Measurements from ENCODE around the gene OPRM1. TPM values are rescaled to one million over a fixed set of nuclear protein-coding genes. Genes with fewer than 3 reads are reported as not detected.

Gene OPRM1
- total and polyA plus RNA-seq, 2 of the 8 experiments (the other 6 are each of a cell fraction or from before 2014, with no cell fraction given) = not detected

GRCh38 chr6:154139892-154140291 is 100.9 kb downstream of the OPRM1 start:
- Histone ChIP-seq H3K9ac (replicated peaks in 1 of 4; ENCODE audit: extremely low read depth in 1 of 4, low read depth in 3 of 4, low read length in 3 of 4) (no peak overlapping the region), H4K5ac (ENCODE audit: insufficient read length, low read depth, low read length) (no peak overlapping the region), H2BK20ac (ENCODE audit: low read length) (no peak overlapping the region), H3K27ac (ENCODE audit: low read depth, low read length) (no peak overlapping the region), H2BK5ac (ENCODE audit: low read depth, low read length) (no peak overlapping the region), H3K79me2 (ENCODE audit: control insufficient read depth in 1 of 2, insufficient read depth in 2 of 2, low read length in 2 of 2) (no peaks in the 10 kb centered on the region), H3K56ac (replicated peaks; ENCODE audit: insufficient read length, low read depth, low read length) (no peak overlapping the region), H2BK120ac (replicated peaks; ENCODE audit: low read depth, low read length) (no peak overlapping the region), H2BK15ac (ENCODE audit: low read length) (no peak overlapping the region), H3K27me3 (replicated peaks in 1 of 4; ENCODE audit: control insufficient read depth in 3 of 4, extremely low read depth in 1 of 4, insufficient read depth in 3 of 4, low read length in 3 of 4) (no peaks in the 10 kb centered on the region), H3K4me2 (ENCODE audit: insufficient read depth in 1 of 2, low read depth in 2 of 2, low read length in 2 of 2) (no peak overlapping the region), H4K91ac (replicated peaks; ENCODE audit: insufficient read length, low read length) (no peak overlapping the region), H3K9me3 (ENCODE audit: insufficient read depth in 2 of 2, low read depth in 1 of 2, low read length in 1 of 2) (no peaks in the 10 kb centered on the region), H3K4me1 (replicated peaks in 1 of 4; ENCODE audit: control insufficient read depth in 3 of 4, insufficient read depth in 4 of 4, low read length in 3 of 4) (peaks cover 0 to 4% (median 0%) of the 10 kb centered on the region in 4 experiments; a peak in 1 of 7 replicates), H3K23ac (ENCODE audit: insufficient read length) (no peak overlapping the region), H3K14ac (ENCODE audit: insufficient read length) (no peak overlapping the region), H3K18ac (ENCODE audit: extremely low read depth, low read length) (no peak overlapping the region), H3K4ac (replicated peaks; ENCODE audit: insufficient read length, low read depth, low read length) (no peak overlapping the region), H3K4me3 (ENCODE audit: extremely low read depth in 1 of 4, insufficient read depth in 2 of 4, low read depth in 3 of 4, low read length in 4 of 4) (no peak overlapping the region), H2BK12ac (ENCODE audit: low read depth, low read length) (no peak overlapping the region), H3K79me1 (ENCODE audit: low read depth, low read length) (no peaks in the 10 kb centered on the region), H4K8ac (ENCODE audit: extremely low read depth, insufficient read depth, low read length) (no peak overlapping the region), H4K20me1 (replicated peaks in 1 of 2; ENCODE audit: control insufficient read depth in 1 of 2, insufficient read depth in 2 of 2, low read length in 2 of 2) (no peaks in the 10 kb centered on the region), H3K36me3 (ENCODE audit: control insufficient read depth in 2 of 4, insufficient read depth in 4 of 4, low read length in 3 of 4) (no peaks in the 10 kb centered on the region), H2AFZ (ENCODE audit: low read length) (peak overlapping the region; percentile 23; the same call in 1 of the 2 replicates), H2AK5ac (ENCODE audit: low read depth, low read length) (no peak overlapping the region), H3K23me2 (ENCODE audit: low read depth, low read length) (no peaks in the 10 kb centered on the region)
- POLR2A ChIA-PET (ENCODE audit: partially characterized antibody) = interaction anchor here (2.0 kb wide), 1 partner anchor 11 kb away, joined by 4 read pairs; no protein-coding TSS in a partner anchor
- WGBS, 2 experiments (ENCODE audit: extremely low coverage in 1 of 2, insufficient coverage in 1 of 2, insufficient read length in 1 of 2, insufficient replicate concordance in 2 of 2, low coverage in 1 of 2, low lambda C conversion rate in 2 of 2, missing lambda C conversion rate in 1 of 2) = 82% methylated on average over 6 of the region's 6 CpGs; no CpG with 5 or more reads in 1 of the 2 experiments
- CTCF ChIA-PET (ENCODE audit: partially characterized antibody) = interaction anchor here (0.9 kb wide), 1 partner anchor 206 kb away, joined by 3 read pairs; no protein-coding TSS in a partner anchor
- no peak for TF ChIP-seq ASH2L (IDR thresholded peaks at IDR 0.05; ENCODE audit: low read length)
- TF ChIP-seq ATF3 (IDR thresholded peaks at IDR 0.05; ENCODE audit: insufficient read depth, low read depth, low read length) = no peak
- no peak for TF ChIP-seq BCL11A (IDR thresholded peaks at IDR 0.05; ENCODE audit: low read depth in 2 of 2, low read length in 2 of 2)
- TF ChIP-seq SIRT6 (IDR thresholded peaks at IDR 0.05; ENCODE audit: low read length) = no peak
- no peak for TF ChIP-seq SIN3A (conservative IDR thresholded peaks at IDR 0.05 in 1 of 2, IDR thresholded peaks at IDR 0.05 in 1 of 2; ENCODE audit: low read depth in 1 of 2, low read length in 2 of 2)
- no peak for FAIRE-seq
- DNase-seq (ENCODE audit: low read depth in 1 of 2, low spot score in 2 of 2) = no peak

All from H1 (cell line).